Activated T-cell treated with anti-CD3 and anti-CD28 coated beads, Interleukin-2, amount 50 U/mL, for 72 hours (primary cell): ENCODE data around the gene GLT6D1. TPM values are rescaled to one million over a fixed set of nuclear protein-coding genes. Genes with fewer than 3 reads are reported as not detected.
"Not testable (repeated sequence)": the region's sequence is repeated elsewhere in the genome, so short reads cannot be mapped to it uniquely, and the experiment has no call there.

Source experiments
- ATAC-seq, 2 donors: fragments of 150-1000 bp; cut with Tn5 transposase; replicated peaks in 1 of 2; 2 replicates each; pipeline ENCODE4 v1.10.0; 2021; ENCODE audit warnings: moderate library complexity in 2 of 2, mild to moderate bottlenecking in 1 of 2
- DNase-seq, 2 donors: peaks; one replicate each; pipeline ENCODE4 v3.0.0; 2021 to 2022; ENCODE audit warnings: mixed read lengths in 1 of 2
- H3K27ac Mint-ChIP-seq: one replicate; pipeline ENCODE4 v1.8.0; 2022; ENCODE audit warnings: mild to moderate bottlenecking, moderate library complexity, mixed read lengths
- H3K27me3 Mint-ChIP-seq: one replicate; pipeline ENCODE4 v1.8.0; 2022; ENCODE audit warnings: low read depth, mixed read lengths
- H3K36me3 Mint-ChIP-seq, 2 donors: one replicate each; pipeline ENCODE4 v1.8.0; 2022; ENCODE audit warnings: mixed read lengths in 2 of 2, mild to moderate bottlenecking in 1 of 2; ENCODE audit not compliant: insufficient read depth in 2 of 2
- H3K4me1 Mint-ChIP-seq: one replicate; pipeline ENCODE4 v1.8.0; 2022; ENCODE audit warnings: low read depth, mixed read lengths
- H3K4me3 Mint-ChIP-seq, 2 donors: one replicate each; pipeline ENCODE4 v1.8.0; 2022; ENCODE audit warnings: mild to moderate bottlenecking in 2 of 2, mixed read lengths in 2 of 2, moderate library complexity in 2 of 2
- H3K9me3 Mint-ChIP-seq, 2 donors: one replicate each; pipeline ENCODE4 v1.8.0; 2022; ENCODE audit warnings: mixed read lengths in 2 of 2
- total RNA-seq, 2 donors: library from RNA; stranded (reverse); gene quantifications; one replicate each; pipeline ENCODE4 v1.2.3, GENCODE V29; 2022

GLT6D1 gene
- total RNA-seq = not detected

- H3K36me3 Mint-ChIP-seq = peaks cover 0 to 6% of the 10 kb centered on the region in 2 donors
- H3K27me3 Mint-ChIP-seq = peaks cover 30% of the 10 kb centered on the region
- no peak within 1 kb of the TSS for H3K4me3 Mint-ChIP-seq
These were observed at the start of gene GLT6D1 for GRCh38 chr9:135639196-135639595. TSS of gene GLT6D1 (minus strand) at chr9:135639540. CDS start at chr9:135639187, 353 bp downstream.

GRCh38 chr9:135689011-135689410 lies 49.7 kb upstream of the GLT6D1 start:
- H3K9me3 Mint-ChIP-seq = no peaks in the 10 kb centered on the region
- DNase-seq (no peak), ATAC-seq (no peak)
- no peaks in the 10 kb centered on the region for H3K27me3 Mint-ChIP-seq
- no peak overlapping the region for H3K27ac Mint-ChIP-seq
- H3K4me3 Mint-ChIP-seq = no peak overlapping the region
- H3K36me3 Mint-ChIP-seq = no peaks in the 10 kb centered on the region
- no peaks in the 10 kb centered on the region for H3K4me1 Mint-ChIP-seq

More at GRCh38 chr9:135639196-135639595, at the start of gene GLT6D1:
- Mint-ChIP-seq H3K4me1 (no peaks in the 10 kb centered on the region), H3K9me3 (peaks cover 4 to 11% of the 10 kb centered on the region in 2 donors), H3K27ac (no peak within 1 kb of the TSS)
- no peak for ATAC-seq
- no peak for DNase-seq

- DNase-seq (no peak), ATAC-seq (no peak)
- Mint-ChIP-seq H3K27me3 (no peaks in the 10 kb centered on the region), H3K27ac (no peak overlapping the region), H3K9me3 (no peaks in the 10 kb centered on the region), H3K36me3 (no peaks in the 10 kb centered on the region), H3K4me3 (no peak overlapping the region), H3K4me1 (no peaks in the 10 kb centered on the region)
These were observed 47.9 kb upstream of the GLT6D1 start for GRCh38 chr9:135687216-135687615.

- ATAC-seq = no peak
- Mint-ChIP-seq H3K36me3 (no peaks in the 10 kb centered on the region), H3K9me3 (no peaks in the 10 kb centered on the region), H3K4me3 (no peak overlapping the region), H3K4me1 (no peaks in the 10 kb centered on the region), H3K27me3 (no peaks in the 10 kb centered on the region), H3K27ac (no peak overlapping the region)
- no peak for DNase-seq
These were observed 45.4 kb upstream of the GLT6D1 start for GRCh38 chr9:135684691-135685090.

- Mint-ChIP-seq H3K4me1 (no peaks in the 10 kb centered on the region), H3K9me3 (no peaks in the 10 kb centered on the region), H3K36me3 (no peaks in the 10 kb centered on the region), H3K27me3 (no peaks in the 10 kb centered on the region), H3K27ac (no peak overlapping the region), H3K4me3 (no peak overlapping the region)
- ATAC-seq (no peak), DNase-seq (no peak)
These were observed 44.2 kb upstream of the GLT6D1 start for GRCh38 chr9:135683401-135684034.

GRCh38 chr9:135681161-135681560 lies 41.8 kb upstream of the GLT6D1 start:
- Mint-ChIP-seq H3K36me3 (no peaks in the 10 kb centered on the region), H3K4me3 (no peak overlapping the region), H3K9me3 (no peaks in the 10 kb centered on the region), H3K4me1 (no peaks in the 10 kb centered on the region), H3K27me3 (no peaks in the 10 kb centered on the region), H3K27ac (no peak overlapping the region)
- ATAC-seq (no peak), DNase-seq (no peak)

- Mint-ChIP-seq H3K36me3 (no peaks in the 10 kb centered on the region), H3K27me3 (no peaks in the 10 kb centered on the region), H3K4me3 (no peak overlapping the region), H3K27ac (no peak overlapping the region), H3K9me3 (no peaks in the 10 kb centered on the region), H3K4me1 (no peaks in the 10 kb centered on the region)
- ATAC-seq (no peak), DNase-seq (no peak)
These were observed 40.7 kb upstream of the GLT6D1 start for GRCh38 chr9:135680056-135680455.

GRCh38 chr9:135678236-135679017 lies 39.1 kb upstream of the GLT6D1 start:
- Mint-ChIP-seq H3K9me3 (no peaks in the 10 kb centered on the region), H3K36me3 (no peaks in the 10 kb centered on the region), H3K27me3 (no peaks in the 10 kb centered on the region), H3K4me1 (no peaks in the 10 kb centered on the region), H3K27ac (no peak overlapping the region), H3K4me3 (no peak overlapping the region)
- DNase-seq (no peak), ATAC-seq (no peak)

GRCh38 chr9:135677641-135678168 lies 38.4 kb upstream of the GLT6D1 start:
- Mint-ChIP-seq H3K4me3 (no peak overlapping the region), H3K4me1 (no peaks in the 10 kb centered on the region), H3K36me3 (no peaks in the 10 kb centered on the region), H3K27ac (no peak overlapping the region), H3K9me3 (no peaks in the 10 kb centered on the region), H3K27me3 (no peaks in the 10 kb centered on the region)
- DNase-seq = no peak
- ATAC-seq = no peak

- Mint-ChIP-seq H3K4me1 (no peaks in the 10 kb centered on the region), H3K4me3 (no peak overlapping the region), H3K27ac (no peak overlapping the region), H3K27me3 (no peaks in the 10 kb centered on the region), H3K9me3 (no peaks in the 10 kb centered on the region), H3K36me3 (no peaks in the 10 kb centered on the region)
- no peak for DNase-seq
- ATAC-seq = no peak
These were observed 37.6 kb upstream of the GLT6D1 start for GRCh38 chr9:135676891-135677290.

GRCh38 chr9:135674977-135675376 lies 35.6 kb upstream of the GLT6D1 start:
- H3K4me1 Mint-ChIP-seq = no peaks in the 10 kb centered on the region
- H3K9me3 Mint-ChIP-seq = no peaks in the 10 kb centered on the region
- H3K4me3 Mint-ChIP-seq = no peak overlapping the region
- H3K27me3 Mint-ChIP-seq = no peaks in the 10 kb centered on the region
- ATAC-seq (no peak), DNase-seq (no peak)
- H3K36me3 Mint-ChIP-seq = no peaks in the 10 kb centered on the region
- no peak overlapping the region for H3K27ac Mint-ChIP-seq

GRCh38 chr9:135673941-135674340 lies 34.6 kb upstream of the GLT6D1 start:
- no peaks in the 10 kb centered on the region for H3K36me3 Mint-ChIP-seq
- peaks cover 0 to 2% of the 10 kb centered on the region in 2 donors for H3K9me3 Mint-ChIP-seq
- ATAC-seq = no peak
- no peak overlapping the region for H3K27ac Mint-ChIP-seq
- H3K4me1 Mint-ChIP-seq = no peaks in the 10 kb centered on the region
- H3K4me3 Mint-ChIP-seq = no peak overlapping the region
- no peak for DNase-seq
- H3K27me3 Mint-ChIP-seq = no peaks in the 10 kb centered on the region

- not testable (repeated sequence) for H3K27me3 Mint-ChIP-seq, H3K4me1 Mint-ChIP-seq, H3K9me3 Mint-ChIP-seq, DNase-seq, ATAC-seq, H3K27ac Mint-ChIP-seq, H3K36me3 Mint-ChIP-seq, H3K4me3 Mint-ChIP-seq
These were observed 33.4 kb upstream of the GLT6D1 start for GRCh38 chr9:135672786-135673185.
